HG03196 (cell line): ENCODE results near the gene ARID2.

Source experiments
- ATAC-seq: cut with Tn5 transposase; IDR thresholded peaks from one replicate; pipeline ENCODE4 v1.9.1; 2021; ENCODE audit not compliant: unreplicated experiment

The ARID2 gene

DNA sequence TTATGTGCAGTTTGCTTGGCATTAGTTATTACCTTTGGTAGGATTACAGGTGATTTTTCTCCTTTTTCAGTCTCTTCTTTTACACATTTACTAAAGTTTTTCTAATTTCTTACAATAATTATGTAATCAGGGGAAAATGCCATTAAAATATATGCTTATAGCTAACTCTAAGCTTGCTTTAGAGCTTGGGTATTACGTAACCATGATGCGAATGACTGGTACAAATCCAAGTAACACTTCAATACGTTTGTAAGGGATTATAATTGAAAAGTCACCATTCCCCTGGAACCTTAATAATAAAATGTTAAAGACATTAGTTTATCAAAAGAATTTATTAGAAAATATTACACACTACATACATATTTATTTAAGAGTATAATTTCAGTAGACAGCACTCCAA, 189.3 kb downstream of the ARID2 start:
- no peak for ATAC-seq

DNA sequence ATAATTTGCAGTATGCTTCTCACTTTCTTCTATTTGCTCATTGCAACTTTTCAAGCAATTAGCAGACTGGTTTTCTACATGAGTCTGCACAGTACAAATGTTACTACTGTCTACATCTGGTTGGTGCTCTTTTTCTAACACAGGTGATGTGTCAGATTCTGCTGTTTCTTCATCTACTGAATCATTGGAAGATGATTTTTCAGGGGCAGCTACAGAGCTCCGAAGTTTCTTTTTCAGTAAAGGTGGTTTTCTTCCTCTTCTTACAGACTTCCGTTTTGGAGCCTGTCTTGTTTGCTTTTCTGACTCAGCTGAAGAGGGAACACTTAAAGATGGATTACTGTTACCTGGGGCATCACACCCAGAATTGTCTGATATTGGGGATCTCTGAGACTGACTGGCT, 198.8 kb downstream of the ARID2 start:
- no peak for ATAC-seq

DNA sequence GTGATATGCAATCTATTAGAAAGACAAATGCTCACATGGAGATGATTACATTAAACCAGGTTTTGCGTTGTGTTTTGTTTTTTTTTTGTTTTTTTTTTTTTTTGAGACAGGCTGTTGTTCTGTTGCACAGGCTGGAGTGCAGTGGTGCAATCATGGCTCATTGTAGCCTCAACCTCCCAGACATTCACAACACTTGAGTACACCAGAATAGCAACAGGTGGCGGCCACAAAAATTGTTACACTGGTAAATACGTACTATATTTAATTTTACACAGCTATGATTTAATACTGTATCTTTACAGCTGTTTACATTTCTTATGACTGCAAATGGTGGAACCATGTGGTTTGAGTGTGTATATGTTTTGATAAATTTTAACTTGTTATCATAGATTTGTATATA, 200.9 kb downstream of the ARID2 start:
- no peak for ATAC-seq

DNA sequence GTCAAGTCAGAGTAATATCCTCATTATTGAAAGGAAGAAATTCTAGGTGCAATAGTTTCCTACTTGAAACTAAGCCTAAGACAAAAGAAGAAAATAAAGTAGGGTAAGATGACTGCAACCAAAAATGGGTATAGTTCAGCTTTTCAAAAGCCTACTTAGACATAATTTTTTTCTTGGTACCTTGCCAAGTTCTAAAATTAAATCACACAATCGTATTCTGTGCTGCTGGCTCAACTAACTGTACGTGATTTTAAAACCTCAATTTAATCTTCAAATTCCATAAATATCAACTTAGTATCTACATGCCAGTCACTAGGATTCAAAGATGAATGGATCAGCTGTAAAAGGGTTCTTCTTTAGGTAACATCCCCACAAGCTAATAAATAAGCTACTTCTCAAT, 204.0 kb downstream of the ARID2 start:
- no peak for ATAC-seq

DNA sequence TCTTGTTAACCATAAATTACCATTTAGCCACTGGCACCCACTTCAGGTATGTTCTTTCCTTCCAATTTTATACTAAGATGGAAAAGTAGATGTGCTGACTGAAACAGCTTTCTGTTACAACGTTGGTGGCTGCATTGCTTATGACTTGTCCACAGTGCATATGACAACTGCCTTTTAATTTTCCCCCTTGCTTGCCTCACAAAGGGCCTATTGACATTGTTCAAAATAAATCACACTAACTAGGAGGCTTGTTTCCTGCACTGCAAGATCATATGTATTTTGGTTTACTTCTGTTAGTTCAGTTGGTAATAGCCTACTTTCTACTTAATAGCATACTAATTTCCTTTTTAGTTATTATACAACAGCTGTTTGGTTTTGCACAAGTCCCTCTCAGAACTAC, 205.4 kb downstream of the ARID2 start:
- ATAC-seq = no peak

DNA sequence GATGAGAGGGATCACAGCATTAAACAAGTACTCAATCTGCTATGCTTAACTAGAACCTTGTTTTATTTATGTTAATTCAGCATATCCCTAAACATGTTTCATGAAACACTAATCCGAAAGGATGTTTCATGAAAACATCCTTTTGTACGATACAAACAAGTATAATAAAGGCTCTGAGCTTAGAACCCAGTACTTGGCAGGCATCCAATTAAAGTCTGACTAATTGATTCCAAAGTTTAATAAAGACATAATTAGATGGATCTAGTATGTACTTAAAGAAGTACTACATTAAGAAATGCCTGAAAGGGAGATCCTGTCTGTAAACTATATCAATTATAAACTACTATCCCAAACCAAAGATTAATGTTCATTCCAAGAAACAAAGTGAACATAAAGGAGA, 209.1 kb downstream of the ARID2 start:
- no peak for ATAC-seq

DNA sequence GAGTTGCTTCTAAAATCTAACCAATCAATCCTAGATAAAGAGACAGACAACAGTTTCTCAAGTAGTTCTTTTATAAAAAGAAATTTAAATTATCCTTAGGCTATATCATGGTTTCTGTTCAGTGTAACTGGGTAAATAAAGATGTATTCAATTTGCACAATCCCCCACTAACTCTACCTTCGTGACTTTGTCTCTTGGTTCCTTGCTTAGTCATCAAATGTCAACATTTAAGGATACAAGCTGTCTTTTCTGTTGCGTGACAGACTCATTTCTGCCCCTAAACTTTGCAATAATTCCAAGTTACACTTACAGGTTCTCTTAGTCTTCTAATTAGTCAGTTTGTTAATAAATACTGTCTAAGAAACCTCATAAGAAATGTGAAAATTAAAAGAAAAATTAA, 210.3 kb downstream of the ARID2 start:
- ATAC-seq = no peak

DNA sequence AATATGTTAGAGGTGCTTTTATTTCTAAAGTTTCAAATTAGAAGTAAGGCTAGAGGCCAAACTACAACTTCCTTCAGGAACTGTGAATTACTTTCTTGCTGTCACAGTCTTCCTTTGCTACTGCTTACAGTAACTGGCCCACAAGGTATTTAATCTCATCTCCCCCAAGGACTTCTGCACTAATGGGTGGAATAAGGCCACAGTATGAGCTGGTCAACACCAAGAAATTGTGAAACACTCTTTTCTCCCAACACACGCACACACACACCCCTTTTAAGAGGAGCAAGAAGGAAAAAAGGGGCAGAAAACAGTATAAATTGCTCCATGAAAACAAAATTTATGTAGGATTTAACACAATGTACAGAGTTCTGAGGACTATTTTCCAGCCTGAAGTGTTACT, 215.3 kb downstream of the ARID2 start:
- ATAC-seq = no peak

DNA sequence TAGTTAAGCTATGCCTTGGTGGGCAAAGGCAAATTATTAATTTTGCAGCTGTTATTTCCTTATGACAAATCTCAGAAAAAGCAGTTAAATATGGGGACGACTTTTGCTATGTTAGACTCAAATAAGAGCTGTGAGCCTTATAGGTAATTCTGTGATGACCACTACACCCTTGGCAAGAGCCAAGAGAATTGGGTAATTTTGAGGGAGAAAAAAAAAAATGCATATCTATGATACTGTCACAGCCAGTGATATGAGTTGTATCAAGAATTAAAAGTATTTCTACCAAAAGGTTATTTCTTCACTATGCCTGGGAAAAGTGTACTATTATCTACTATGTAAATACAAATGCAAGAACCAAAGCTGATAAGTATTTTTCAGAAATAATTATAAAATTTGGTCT, 216.9 kb downstream of the ARID2 start:
- no peak for ATAC-seq

DNA sequence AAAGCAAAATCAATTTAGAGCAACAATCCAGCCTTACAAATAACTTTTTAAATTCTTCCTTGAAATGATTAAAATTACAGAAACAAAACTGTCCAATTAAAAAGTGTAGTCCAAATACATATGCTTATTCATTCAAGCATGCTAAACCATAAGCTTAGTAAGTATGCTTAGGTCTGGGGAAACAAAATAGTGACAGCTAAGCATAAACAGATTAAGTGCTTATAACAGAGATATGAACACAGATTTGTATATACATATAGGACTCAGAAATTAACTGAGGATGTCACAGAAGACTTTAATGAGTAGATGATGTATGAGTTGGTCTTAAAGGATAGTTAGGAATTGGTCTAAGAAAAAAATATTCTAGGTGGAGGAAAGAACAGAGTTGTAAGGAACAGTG, 219.0 kb downstream of the ARID2 start:
- no peak for ATAC-seq
